GM23338 (cell line): ENCODE results near the gene INPP5K. TPM values are rescaled to one million over a fixed set of nuclear protein-coding genes. Genes with fewer than 3 reads are reported as not detected.

Experiments
- ATAC-seq: fragments of 200-7000 bp; cut with Tn5 transposase; 3 replicates; pipeline ENCODE4 v1.9.1; 2020
- DNase-seq: peaks from one replicate; pipeline ENCODE4 v3.0.0-alpha.2; 2015; ENCODE audit warnings: low spot score
- H2AFZ ChIP-seq: fragments of 200-600 bp; sonication (generic); 2 replicates; pipeline ENCODE4 v1.8.0; 2016; ENCODE audit warnings: antibody characterized with exemption, mild to moderate bottlenecking, moderate library complexity
- H3F3A ChIP-seq: fragments of 200-600 bp; sonication (generic); replicated peaks from 2 replicates; pipeline ENCODE4 v1.8.0; 2017; ENCODE audit warnings: antibody characterized with exemption, mixed run types, low read depth
- H3K27ac ChIP-seq: fragments of 200-600 bp; sonication (generic); 2 replicates; pipeline ENCODE4 v1.6.1; 2016; ENCODE audit warnings: low read depth
- H3K27me3 ChIP-seq: fragments of 200-600 bp; sonication (generic); 2 replicates; pipeline ENCODE4 v1.8.0; 2016; ENCODE audit warnings: mild to moderate bottlenecking, mixed run types, moderate library complexity; ENCODE audit not compliant: insufficient read depth
- H3K36me3 ChIP-seq: fragments of 200-600 bp; sonication (generic); 2 replicates; pipeline ENCODE4 v1.8.0; 2016; ENCODE audit warnings: mild to moderate bottlenecking; ENCODE audit not compliant: insufficient read depth
- H3K4me1 ChIP-seq: fragments of 200-600 bp; sonication (generic); 2 replicates; pipeline ENCODE4 v1.8.0; 2016; ENCODE audit warnings: mild to moderate bottlenecking, moderate library complexity; ENCODE audit not compliant: insufficient read depth
- H3K4me2 ChIP-seq: fragments of 200-600 bp; sonication (generic); 2 replicates; pipeline ENCODE4 v1.7.1; 2017; ENCODE audit warnings: mixed run types
- H3K4me3 ChIP-seq: fragments of 200-600 bp; sonication (generic); 2 replicates; pipeline ENCODE4 v1.6.1; 2016; ENCODE audit warnings: mixed run types
- H3K79me2 ChIP-seq: fragments of 200-600 bp; sonication (generic); replicated peaks from 2 replicates; pipeline ENCODE4 v1.8.0; 2017; ENCODE audit warnings: mild to moderate bottlenecking; ENCODE audit not compliant: insufficient read depth
- H3K9me2 ChIP-seq: fragments of 200-600 bp; sonication (generic); 2 replicates; pipeline ENCODE4 v1.8.0; 2017; ENCODE audit not compliant: insufficient read depth
- H4K20me1 ChIP-seq: fragments of 200-600 bp; sonication (generic); replicated peaks from 2 replicates; pipeline ENCODE4 v1.8.0; 2017; ENCODE audit warnings: mild to moderate bottlenecking; ENCODE audit not compliant: insufficient read depth
- H3K27ac Mint-ChIP-seq: 2 replicates; pipeline ENCODE4 v1.8.0; 2020; ENCODE audit warnings: inconsistent platforms, mild to moderate bottlenecking, moderate library complexity, mixed read lengths
- H3K27me3 Mint-ChIP-seq: 3 replicates; pipeline ENCODE4 v1.8.0; 2022; ENCODE audit warnings: low read depth, mild to moderate bottlenecking, moderate library complexity, mixed read lengths, inconsistent platforms; ENCODE audit not compliant: insufficient read depth, poor library complexity
- H3K36me3 Mint-ChIP-seq: 3 replicates; pipeline ENCODE4 v1.8.0; 2021; ENCODE audit warnings: low read depth, mild to moderate bottlenecking, inconsistent platforms, moderate library complexity, mixed read lengths
- H3K4me1 Mint-ChIP-seq: 3 replicates; pipeline ENCODE4 v1.8.0; 2020; ENCODE audit warnings: mild to moderate bottlenecking, inconsistent platforms, mixed read lengths
- H3K4me3 Mint-ChIP-seq: 3 replicates; pipeline ENCODE4 v1.8.0; 2021; ENCODE audit warnings: moderate library complexity, mild to moderate bottlenecking, inconsistent platforms, mixed read lengths
- H3K9me3 Mint-ChIP-seq: 3 replicates; pipeline ENCODE4 v1.8.0; 2020; ENCODE audit warnings: moderate library complexity, mild to moderate bottlenecking, inconsistent platforms, mixed read lengths
- CREB1 ChIP-seq: fragments of 250-450 bp; sonication (Bioruptor Pico); IDR thresholded peaks from 2 replicates; pipeline ENCODE4 v1.5.0; 2020; ENCODE audit warnings: low read depth, mild to moderate bottlenecking, moderate library complexity
- EZH2 ChIP-seq: fragments of 200-600 bp; sonication (generic); IDR thresholded peaks from one replicate; pipeline ENCODE4 v1.8.0; 2017; ENCODE audit warnings: antibody characterized with exemption, mild to moderate bottlenecking, low read depth; ENCODE audit not compliant: unreplicated experiment
- JUNB ChIP-seq: IDR thresholded peaks from one replicate; pipeline ENCODE4 v1.6.1; 2016; ENCODE audit warnings: antibody characterized with exemption; ENCODE audit not compliant: unreplicated experiment
- POLR2AphosphoS5 ChIP-seq: IDR thresholded peaks from 2 replicates; pipeline ENCODE4 v1.6.1; 2016; ENCODE audit warnings: antibody characterized with exemption, low read depth
- polyA plus RNA-seq: library from polyadenylated mRNA; unstranded; fragments of >200 nt; fragmentation: Nextera tagmentation; extraction: Ambion mirVana; gene quantifications from 2 replicates; pipeline ENCODE4 v1.2.1, GENCODE V29; 2016
- total RNA-seq: library from RNA; depleted of rRNA; stranded (reverse); fragments of >200 nt; shearing (Covaris generic); gene quantifications from 2 replicates; pipeline ENCODE4 v1.2.3, GENCODE V29; 2014
- TF ChIP-seq, protein P1 (sequence below): IDR thresholded peaks from 2 replicates; pipeline ENCODE4 v1.6.1; 2016; ENCODE audit warnings: antibody characterized with exemption
- TF ChIP-seq, protein P2 (sequence below): IDR thresholded peaks from one replicate; pipeline ENCODE4 v1.6.1; 2018; ENCODE audit warnings: antibody characterized with exemption; ENCODE audit not compliant: unreplicated experiment

The INPP5K gene
- total and polyA plus RNA-seq, 2 experiments from 2014 or later, result 8.4 to 29.7 TPM

DNA sequence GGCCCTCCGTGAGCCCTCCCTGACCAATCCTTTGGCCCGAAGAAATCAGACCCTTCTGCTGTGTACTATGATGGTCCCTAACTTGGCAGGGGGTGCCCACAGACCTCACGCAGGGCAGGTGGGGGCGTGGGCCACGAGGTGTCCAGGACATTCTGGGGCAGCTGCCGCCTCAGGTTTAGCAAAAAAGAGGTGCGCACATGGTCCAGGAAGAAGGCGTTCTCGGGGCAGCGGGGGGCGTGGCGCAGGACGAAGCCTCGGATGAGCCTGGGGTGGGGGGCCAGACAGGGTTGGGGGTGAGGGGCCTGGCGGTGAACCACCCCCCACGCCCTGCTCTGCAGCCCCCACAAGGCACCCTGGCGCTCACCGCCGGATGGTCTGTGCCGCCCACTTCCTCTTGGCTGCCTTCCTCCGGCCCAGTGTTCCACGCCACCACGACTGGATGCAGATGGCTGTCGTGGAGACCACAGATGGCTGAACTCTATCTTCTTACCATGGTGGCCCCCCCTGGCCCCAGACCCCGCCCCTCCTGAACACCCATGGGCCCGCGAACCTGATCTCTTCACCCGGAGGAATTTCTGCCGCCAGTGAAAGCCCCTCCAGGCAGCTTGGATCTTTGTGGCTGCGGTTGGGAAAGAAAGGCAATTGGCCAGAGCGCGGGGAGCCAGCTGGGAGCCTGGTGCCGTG is 46.2 kb downstream of the INPP5K start:
- Histone ChIP-seq H3K27me3 (no peaks in the 10 kb centered on the region), H3K4me1 (peaks cover 16% of the 10 kb centered on the region), H3F3A (peaks cover 10% of the 10 kb centered on the region), H3K4me2 (no peak overlapping the region), H4K20me1 (0 out of 2 replicates have a peak, but pooled peaks cover 4% of the 10 kb centered on the region), H2AFZ (no peak overlapping the region), H3K27ac (no peak overlapping the region), H3K36me3 (no peaks in the 10 kb centered on the region), H3K79me2 (no peaks in the 10 kb centered on the region), H3K4me3 (no peak overlapping the region), H3K9me2 (no peaks in the 10 kb centered on the region)
- H3K9me3 Mint-ChIP-seq, result no peaks in the 10 kb centered on the region
- TF ChIP-seq POLR2AphosphoS5 (no peak), JUNB (no peak)
- TF ChIP-seq, protein P1, sequence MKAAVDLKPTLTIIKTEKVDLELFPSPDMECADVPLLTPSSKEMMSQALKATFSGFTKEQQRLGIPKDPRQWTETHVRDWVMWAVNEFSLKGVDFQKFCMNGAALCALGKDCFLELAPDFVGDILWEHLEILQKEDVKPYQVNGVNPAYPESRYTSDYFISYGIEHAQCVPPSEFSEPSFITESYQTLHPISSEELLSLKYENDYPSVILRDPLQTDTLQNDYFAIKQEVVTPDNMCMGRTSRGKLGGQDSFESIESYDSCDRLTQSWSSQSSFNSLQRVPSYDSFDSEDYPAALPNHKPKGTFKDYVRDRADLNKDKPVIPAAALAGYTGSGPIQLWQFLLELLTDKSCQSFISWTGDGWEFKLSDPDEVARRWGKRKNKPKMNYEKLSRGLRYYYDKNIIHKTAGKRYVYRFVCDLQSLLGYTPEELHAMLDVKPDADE, result no peak
- no peak overlapping the region for H3K4me3 Mint-ChIP-seq
- DNase-seq, result no peak
- peaks cover 23% of the 10 kb centered on the region for H3K36me3 Mint-ChIP-seq
- ATAC-seq, result no peak
- H3K27me3 Mint-ChIP-seq, result peaks cover 12% of the 10 kb centered on the region
- H3K27ac Mint-ChIP-seq, result no peak overlapping the region
- peaks cover 25% of the 10 kb centered on the region for H3K4me1 Mint-ChIP-seq

DNA sequence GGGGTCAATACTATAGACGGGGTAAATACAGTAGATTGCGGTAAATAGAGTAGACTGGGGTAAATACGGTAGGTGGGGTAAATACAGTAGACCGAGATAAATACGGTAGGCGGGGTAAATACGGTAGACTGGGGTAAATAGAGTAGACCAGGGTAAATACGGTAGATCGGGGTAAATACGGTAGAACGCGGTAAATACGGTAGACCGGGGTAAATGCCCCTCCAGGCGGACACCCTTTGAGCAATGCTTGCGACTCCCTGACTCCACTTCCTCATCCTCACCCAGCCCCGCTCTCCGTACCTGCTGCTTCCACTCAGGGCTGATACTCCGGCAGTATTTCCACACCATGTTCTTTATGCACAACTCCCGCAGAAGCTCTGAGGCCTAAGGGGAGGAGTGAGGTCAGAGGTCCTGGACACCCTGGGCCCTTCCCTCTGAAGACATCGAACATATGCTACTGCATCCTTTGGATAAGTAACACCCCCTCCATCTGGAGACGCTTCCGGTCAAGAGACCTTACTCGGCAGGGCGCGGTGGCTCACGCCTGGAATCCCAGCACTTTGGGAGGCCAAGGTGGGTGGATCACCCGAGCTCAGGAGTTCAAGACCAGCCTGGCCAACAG is 47.1 kb downstream of the INPP5K start:
- 0 out of 2 replicates have a peak, but pooled peaks cover 4% of the 10 kb centered on the region for H4K20me1 ChIP-seq
- no peak overlapping the region for H3K4me3 ChIP-seq
- DNase-seq (peak; percentile 72), ATAC-seq (peak; percentile 22)
- H3K79me2 ChIP-seq, result no peaks in the 10 kb centered on the region
- H3K4me3 Mint-ChIP-seq, result no peak overlapping the region
- H3K4me1 ChIP-seq, result peaks cover 16% of the 10 kb centered on the region
- H3K27me3 ChIP-seq, result no peaks in the 10 kb centered on the region
- no peak overlapping the region for H3K4me2 ChIP-seq
- TF ChIP-seq EZH2, result no peak
- TF ChIP-seq CREB1 (CRISPR knock-in tag), result peak; percentile 39
- H3K36me3 Mint-ChIP-seq, result peaks cover 28% of the 10 kb centered on the region
- no peak overlapping the region for H3K27ac ChIP-seq
- H3K27me3 Mint-ChIP-seq, result peaks cover 15% of the 10 kb centered on the region
- H2AFZ ChIP-seq, result no peak overlapping the region
- no peaks in the 10 kb centered on the region for H3K9me3 Mint-ChIP-seq
- H3K4me1 Mint-ChIP-seq, result peaks cover 25% of the 10 kb centered on the region
- H3K36me3 ChIP-seq, result no peaks in the 10 kb centered on the region
- no peak overlapping the region for H3K27ac Mint-ChIP-seq
- H3F3A ChIP-seq, result peaks cover 10% of the 10 kb centered on the region
- no peaks in the 10 kb centered on the region for H3K9me2 ChIP-seq

DNA sequence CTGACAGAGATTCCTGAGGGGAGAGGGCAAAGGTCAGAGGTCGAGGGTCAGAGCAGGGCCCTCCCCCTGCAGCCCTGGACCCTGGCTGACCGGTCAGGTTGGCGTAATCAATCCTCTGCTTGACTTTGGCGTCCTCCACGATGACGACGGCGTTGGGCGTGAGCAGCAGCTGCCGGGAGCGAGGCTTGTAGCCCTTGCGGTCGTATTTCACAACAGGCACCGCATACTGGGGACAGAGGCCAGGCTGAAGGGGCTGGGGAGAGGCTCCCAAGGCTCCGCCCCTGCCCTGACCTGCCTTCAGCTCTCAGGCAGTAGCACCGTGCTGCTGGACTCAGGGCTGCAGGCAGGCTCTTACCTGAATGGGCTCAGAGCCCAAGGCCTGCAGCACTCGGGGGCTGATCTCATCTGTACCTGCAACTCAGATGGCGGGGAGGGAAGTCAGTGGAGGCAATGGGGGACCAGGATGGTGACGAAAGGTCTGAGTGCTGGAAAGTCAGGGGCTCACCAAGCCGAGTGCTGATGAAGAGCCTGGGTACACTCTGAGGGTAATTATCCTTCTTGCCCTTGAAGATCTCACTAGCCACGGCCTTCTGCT is 48.4 kb downstream of the INPP5K start:
- Histone ChIP-seq H4K20me1 (0 out of 2 replicates have a peak, but pooled peaks cover 4% of the 10 kb centered on the region), H3K4me2 (0 out of 2 replicates have a peak overlapping the region, but pooled peaks have one; percentile 38), H3F3A (peaks cover 10% of the 10 kb centered on the region), H3K4me3 (no peak overlapping the region), H3K36me3 (no peaks in the 10 kb centered on the region), H3K4me1 (peaks cover 16% of the 10 kb centered on the region), H3K27me3 (no peaks in the 10 kb centered on the region), H3K27ac (peak overlapping the region; percentile 81; the same call in 1 of the 2 replicates), H3K9me2 (no peaks in the 10 kb centered on the region), H3K79me2 (no peaks in the 10 kb centered on the region), H2AFZ (no peak overlapping the region)
- Mint-ChIP-seq H3K9me3 (no peaks in the 10 kb centered on the region), H3K27ac (peak overlapping the region; percentile 24; the same call in 1 of the 2 replicates), H3K4me1 (peaks cover 30% of the 10 kb centered on the region), H3K27me3 (peaks cover 15% of the 10 kb centered on the region), H3K4me3 (no peak overlapping the region), H3K36me3 (peaks cover 32% of the 10 kb centered on the region)
- ATAC-seq, result peak; percentile 65
- DNase-seq, result peak; percentile 72
- TF ChIP-seq CREB1 (CRISPR knock-in tag), result peak; percentile 65; the same call in 1 of the 2 replicates
- TF ChIP-seq, protein P2, sequence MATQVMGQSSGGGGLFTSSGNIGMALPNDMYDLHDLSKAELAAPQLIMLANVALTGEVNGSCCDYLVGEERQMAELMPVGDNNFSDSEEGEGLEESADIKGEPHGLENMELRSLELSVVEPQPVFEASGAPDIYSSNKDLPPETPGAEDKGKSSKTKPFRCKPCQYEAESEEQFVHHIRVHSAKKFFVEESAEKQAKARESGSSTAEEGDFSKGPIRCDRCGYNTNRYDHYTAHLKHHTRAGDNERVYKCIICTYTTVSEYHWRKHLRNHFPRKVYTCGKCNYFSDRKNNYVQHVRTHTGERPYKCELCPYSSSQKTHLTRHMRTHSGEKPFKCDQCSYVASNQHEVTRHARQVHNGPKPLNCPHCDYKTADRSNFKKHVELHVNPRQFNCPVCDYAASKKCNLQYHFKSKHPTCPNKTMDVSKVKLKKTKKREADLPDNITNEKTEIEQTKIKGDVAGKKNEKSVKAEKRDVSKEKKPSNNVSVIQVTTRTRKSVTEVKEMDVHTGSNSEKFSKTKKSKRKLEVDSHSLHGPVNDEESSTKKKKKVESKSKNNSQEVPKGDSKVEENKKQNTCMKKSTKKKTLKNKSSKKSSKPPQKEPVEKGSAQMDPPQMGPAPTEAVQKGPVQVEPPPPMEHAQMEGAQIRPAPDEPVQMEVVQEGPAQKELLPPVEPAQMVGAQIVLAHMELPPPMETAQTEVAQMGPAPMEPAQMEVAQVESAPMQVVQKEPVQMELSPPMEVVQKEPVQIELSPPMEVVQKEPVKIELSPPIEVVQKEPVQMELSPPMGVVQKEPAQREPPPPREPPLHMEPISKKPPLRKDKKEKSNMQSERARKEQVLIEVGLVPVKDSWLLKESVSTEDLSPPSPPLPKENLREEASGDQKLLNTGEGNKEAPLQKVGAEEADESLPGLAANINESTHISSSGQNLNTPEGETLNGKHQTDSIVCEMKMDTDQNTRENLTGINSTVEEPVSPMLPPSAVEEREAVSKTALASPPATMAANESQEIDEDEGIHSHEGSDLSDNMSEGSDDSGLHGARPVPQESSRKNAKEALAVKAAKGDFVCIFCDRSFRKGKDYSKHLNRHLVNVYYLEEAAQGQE, result no peak
